ENCODE results near the gene GPX4.

Gene GPX4

GRCh38 chr19:1132552-1133383, 29.0 kb downstream of the GPX4 start:
- DNase-seq: peak; percentile 42 to 53

DNA sequence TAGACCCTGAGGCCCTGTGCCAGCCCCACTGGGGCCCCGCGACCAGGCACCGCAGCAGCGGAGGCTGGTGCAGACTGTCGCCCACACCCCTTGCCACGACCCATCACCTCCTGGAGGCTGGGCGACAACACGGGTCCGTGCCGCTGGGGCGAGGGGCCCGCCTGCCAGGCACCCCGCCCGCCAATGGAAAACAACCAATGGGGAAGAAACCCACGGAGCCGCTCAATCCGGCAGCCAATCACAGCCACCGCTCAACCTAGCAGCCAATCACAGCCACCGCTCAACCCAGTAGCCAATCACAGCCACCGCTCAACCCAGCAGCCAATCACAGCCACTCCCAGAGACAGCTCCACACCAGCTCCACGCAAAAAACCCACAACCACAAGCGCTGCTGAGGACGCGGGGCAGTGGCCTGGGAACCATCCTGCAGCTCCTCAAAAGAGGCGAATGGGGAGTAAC, 29.7 kb downstream of the GPX4 start:
- peak; percentile 86 to 89 for DNase-seq

GRCh38 chr19:1134431-1134830, 30.6 kb downstream of the GPX4 start:
- no peak for DNase-seq

GRCh38 chr19:1135454-1135853, 31.7 kb downstream of the GPX4 start:
- DNase-seq: no peak

- DNase-seq: no peak
These were observed 32.4 kb downstream of the GPX4 start for GRCh38 chr19:1136201-1136600.

DNA sequence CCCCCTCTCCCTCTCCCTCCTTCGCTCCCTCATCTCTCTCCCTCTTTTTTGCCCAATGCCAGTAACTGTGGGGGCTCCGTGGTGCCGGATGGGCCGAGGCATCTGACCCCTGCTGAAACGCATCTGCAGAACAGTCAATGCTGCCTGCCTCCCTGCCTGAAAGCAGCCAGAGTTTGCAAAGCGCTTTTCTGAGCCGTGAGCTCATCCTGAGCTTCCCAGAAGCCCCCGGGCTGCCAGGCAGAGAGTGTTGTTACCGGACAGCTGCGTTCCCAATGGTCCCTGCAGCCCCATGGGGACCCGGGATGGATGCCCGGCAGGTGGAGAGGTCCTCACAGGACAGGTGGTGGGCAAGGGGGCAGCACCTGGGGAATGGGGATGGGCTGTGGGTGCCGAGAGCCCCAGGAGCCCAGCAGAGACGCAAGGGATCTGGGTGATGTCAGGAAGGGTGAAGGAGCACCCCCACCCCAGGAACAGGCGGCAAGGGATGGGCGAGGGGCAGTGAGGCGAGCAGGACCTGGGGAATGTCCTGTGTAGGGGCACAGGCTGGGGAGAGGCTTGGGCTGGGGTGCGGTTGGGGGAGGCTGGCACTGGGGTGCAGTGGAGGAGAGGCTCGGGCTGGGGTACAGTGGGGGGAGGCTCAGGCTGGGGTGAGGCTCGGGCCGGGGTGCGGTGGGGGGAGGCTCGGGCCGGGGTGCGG, 33.0 kb downstream of the GPX4 start:
- no peak for DNase-seq

DNA sequence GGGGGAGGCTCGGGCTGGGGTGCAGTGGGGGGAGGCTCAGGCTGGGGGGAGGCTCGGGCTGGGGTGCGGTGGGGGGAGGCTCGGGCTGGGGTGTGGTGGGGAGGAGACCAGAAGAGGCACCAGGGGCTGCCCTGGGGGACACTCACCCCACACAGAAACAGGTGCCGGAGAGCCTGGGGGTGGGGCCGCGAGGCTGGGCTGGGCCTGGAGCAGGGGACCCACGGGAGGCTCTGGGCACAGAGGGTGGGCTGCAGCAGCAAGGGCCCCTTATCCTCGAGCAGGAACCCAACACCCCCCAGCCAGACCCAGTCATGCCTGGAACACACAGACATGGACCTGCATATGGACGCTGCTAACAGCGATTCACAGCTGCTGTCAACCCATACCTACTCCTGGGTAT, 34.3 kb downstream of the GPX4 start:
- no peak for DNase-seq

GRCh38 chr19:1139126-1139525, 35.3 kb downstream of the GPX4 start:
- DNase-seq: no peak

GRCh38 chr19:1140272-1141027, 36.7 kb downstream of the GPX4 start:
- no peak for DNase-seq

DNA sequence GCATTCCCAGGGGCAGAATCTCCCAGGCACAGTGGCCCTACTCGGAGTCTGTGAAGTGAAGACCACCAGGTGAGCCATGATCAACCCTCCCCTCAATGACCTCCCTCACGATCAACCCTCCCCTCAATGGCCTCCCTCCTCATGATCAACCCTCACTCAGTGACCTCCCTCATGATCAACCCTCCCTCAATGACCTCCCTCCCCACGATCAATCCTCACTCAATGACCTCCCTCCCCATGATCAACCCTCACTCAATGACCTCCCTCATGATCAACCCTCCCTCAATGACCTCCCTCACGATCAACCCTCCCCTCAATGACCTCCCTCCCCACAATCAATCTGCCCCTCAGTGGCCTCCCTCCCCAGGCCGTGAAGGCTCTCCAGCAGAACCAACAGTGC, 38.1 kb downstream of the GPX4 start:
- no peak for DNase-seq

GRCh38 chr19:1143828-1144399, 40.1 kb downstream of the GPX4 start:
- no peak for DNase-seq

DNA sequence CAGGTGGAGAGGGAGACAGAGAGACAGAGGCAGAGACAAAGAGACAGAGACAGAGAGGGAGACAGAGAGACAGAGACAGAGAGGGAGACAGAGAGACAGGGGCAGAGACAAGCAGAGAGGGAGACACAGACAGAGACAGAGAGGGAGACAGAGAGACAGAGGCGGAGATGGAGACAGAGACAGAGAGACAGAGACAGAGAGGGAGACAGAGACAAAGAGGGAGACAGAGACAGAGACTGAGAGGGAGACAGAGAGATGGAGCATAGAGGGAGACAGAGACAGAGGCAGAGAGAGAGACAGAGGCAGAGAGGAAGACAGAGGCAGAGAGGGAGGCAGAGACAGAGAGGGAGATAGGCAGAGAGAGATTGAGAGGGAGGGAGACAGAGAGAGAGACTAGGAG, 40.9 kb downstream of the GPX4 start:
- DNase-seq: no peak

DNA sequence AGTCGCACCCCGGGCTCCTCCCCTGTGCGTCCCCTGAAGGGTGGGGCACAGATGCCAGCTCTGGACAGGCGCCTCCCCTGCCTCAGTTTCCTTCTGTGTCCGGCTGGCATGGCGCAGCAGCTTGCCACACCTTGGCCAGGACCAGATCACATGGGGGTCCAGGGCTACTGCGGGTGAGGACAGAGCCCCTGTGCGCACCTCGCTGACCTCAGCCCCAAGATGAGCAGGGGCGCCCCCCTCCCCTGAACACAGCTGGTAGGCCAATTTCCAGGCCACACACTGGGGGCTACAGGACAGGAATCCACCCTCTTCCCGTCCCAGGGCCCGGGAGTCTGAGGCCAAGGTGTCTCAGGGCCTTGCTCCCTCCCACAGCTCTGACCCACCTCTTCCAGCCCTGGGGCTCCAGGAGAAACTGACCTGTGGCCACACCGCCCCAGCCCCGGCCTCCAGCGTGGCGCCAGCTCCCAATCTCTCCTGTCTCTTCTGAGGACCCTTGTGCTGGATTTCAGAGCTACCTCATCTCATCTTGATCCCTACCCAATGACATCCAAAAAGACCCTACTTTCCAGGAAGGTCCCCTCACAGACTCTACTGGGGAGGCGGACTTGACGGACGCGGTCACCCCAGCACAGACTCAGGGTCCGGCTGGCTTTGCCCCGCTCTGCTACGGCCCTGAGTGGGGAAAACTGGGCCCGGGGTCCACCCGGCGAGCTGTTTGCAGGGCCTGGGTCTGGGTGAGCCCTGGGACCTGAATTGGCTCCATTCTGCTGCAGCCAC, 42.0 kb downstream of the GPX4 start:
- DNase-seq: no peak

GRCh38 chr19:1146412-1146699, 42.6 kb downstream of the GPX4 start:
- DNase-seq: no peak

DNA sequence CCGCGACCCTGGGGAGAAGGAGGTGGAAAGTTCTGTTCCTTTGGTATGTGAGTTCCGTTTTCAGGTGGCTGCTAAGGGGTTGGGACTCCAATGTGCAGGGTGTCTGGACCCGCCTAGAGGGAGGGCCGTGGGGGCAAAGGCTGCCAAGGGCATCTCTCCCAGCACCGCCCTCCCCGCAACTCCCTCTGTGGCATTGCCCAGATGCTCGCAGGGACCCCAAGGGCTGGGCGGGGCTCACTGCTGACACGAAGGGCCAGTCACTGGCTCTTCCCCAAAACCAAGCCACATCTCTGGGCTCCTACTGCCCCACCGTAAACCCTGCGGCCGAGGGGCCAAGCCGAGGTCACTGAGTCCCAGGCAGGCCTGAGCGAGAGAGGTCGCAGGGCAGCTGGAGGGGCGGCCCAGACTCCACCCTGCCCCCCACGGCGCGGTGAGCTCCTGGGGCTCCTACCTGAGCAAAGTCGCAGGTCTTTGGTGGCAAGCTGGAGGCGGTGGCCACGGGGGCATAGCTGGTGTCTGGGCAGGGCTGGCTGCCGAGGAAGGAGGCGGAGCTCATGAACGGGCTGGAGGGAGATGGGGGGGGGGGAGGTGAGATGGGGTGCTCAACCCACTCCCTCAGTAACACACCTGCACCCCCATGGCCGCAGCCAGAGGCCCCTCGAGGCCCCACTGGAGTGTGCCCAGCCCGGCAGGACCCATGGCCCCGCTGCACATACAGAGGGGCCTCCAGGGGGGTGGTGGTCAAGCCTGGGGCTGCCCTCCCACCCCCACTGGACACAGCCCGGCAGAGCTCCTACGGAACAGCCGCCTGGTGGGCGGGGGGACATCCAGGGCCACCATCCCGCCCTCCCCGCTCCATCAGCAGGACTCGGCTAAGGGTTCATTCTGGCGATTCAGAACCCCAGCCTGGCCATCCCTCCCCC, 43.3 kb downstream of the GPX4 start:
- no peak for DNase-seq

GRCh38 chr19:1147934-1148549, 44.2 kb downstream of the GPX4 start:
- DNase-seq: no peak

DNA sequence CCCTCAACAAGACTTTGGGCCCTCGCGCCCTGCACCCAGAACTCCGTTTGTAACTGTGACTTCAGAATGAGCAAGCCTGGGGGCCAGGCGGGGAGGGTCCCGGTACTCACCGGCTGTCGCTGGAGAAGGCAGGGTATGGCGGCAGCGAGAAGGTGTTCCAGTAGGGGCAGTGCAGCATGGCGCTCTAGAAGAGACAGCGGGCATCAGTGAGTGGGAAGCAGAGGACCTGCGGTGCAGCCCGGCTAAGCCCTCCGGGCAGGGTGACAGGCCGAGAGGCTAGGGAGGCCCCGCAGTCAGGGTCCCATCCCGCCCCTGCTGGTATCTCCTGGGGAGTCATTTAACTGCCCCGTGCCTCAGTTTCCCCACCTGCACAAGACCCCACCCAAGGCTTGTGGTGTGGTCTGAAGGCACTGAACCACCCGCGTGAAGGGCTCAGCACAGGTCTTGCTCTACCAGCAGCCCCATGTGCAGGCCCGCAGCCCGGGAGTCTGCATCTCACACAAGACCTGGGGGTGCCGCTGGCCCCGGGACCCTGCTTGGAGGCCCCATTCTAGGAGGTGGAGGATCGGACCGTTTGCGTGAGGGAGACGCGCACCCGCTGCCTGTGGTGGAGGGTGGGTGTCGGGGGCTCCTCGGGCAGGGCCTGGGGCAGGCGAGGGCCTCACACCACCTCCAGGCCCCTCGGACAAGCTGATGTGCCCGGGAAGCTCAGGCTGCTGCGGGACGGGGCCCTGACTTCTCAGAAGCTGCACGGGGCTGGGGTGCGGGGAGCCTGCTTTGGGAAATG, 45.7 kb downstream of the GPX4 start:
- no peak for DNase-seq

DNA sequence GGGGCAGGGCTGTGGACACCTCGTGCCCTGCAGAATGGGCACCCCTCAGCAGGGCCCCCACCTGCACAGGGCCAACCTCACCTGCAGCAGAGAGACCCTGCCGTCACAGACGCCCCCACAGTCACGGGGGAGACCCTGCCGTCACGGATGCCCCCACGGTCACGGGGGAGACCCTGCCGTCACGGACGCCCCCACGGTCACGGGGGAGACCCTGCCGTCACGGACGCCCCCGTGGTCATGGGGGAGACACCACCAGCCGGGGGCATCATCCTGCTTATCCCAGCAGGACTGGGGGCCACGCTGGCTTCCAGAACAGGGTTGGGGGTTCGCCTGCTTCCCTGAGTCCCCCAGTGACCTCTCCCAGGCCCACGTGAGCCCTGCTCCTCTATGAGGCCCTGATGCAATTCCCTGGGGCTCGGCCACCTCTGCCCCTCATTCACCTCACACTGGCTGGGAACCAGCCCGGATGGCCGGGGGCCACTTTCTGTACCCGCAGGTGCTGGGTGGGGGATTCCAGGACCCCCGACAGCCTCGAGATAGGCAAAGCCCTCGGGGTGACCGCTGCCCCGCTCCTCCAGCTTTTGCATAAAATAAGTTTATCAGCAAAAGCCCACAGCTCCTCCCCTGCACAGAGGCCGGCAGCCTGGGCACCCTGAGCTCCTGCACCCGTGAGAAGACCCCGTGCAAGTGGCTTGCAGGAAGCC, 46.7 kb downstream of the GPX4 start:
- no peak for DNase-seq

GRCh38 chr19:1151037-1151724, 47.4 kb downstream of the GPX4 start:
- DNase-seq: no peak
